ENCODE results near the gene CRMP1.

The CRMP1 gene

DNA sequence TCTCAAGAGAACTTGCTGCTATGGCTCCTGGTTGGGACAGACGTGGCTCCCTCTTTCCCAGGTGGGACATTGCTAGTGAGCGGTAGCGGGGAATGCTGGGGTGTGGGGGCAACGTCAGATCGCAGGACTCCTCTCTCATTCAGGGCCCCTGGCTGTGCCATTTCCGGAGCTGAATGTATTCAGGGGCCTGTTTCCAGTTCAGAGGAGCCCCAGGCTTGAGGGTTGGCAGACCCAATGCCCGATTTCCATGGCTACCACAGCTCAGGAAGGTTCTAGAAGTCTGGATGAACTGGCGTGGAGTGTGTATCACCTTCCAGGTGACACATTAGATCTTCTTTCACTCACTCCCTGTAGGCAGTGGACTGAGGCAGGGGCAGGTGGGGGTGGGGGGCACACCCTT lies 26.2 kb upstream of the CRMP1 start:
- DNase-seq = no peak

DNA sequence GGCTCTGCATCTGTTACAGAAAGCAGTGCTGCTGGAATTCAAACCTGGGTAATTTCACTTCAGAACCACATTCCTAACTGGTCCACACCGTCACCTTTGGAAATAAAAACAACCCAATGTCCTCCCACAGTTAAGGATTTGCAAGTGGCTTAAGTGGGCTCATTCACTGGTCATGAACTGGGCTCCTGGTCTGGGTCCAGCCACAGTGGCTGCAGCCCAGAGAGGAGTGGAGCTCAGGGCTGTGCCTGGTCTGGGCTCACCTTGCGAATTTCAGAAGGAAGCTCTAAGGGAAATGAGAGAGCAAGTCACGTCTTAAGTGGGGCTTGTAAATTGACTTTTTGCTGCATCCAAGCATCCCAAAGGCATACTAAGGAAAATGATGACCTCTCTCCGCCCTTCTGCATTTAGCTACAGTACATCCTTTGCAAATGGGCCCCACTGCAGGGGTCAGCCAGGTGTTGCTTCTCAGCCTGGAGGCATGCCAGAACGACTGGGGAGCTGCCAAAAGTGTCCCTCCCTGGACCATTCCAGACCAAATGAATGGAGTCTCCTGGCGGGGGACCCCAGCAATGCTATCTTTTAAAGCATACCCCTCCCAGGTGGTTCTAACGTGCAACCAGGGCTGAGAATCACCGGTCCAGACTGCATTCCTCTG lies 25.6 kb upstream of the CRMP1 start:
- no peak for DNase-seq

DNA sequence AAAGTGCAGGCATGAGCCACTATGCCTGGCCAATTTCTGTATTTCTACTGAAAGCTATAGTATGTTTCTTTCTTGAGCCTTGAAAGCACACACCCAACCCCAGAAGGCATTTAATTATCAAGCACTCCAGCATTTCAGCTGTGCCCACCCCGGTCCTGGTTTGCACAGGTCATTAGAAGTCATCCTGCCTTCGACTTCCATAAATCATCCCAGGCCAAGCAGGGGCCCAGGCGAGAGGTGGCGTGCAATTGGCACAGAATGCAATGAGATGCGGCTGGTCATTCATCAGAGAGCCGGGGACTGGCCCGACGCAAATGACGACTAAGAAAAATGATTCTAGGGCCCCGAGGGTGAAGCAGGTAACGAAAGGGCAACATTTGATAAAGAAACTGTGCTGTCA lies 24.8 kb upstream of the CRMP1 start:
- no peak for DNase-seq

DNA sequence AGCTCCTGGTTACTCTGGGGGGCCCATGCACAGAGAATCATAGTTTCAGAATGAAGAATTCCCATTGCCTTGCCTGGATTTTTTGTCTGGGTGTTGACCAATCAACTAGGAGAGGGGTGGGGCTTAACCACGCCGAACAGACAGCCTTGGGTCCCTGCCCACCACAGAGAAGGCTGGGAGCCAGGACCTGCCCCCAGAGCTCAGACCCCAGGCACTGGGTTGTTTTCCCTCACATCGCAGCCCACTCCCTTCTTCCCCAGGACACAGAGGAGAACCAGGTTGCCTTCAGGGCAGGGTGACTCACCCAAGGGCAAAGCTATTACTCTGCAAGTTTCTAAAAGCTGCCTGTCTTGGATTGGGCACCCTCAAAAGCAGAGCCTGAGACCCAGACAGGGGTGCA lies 23.3 kb upstream of the CRMP1 start:
- DNase-seq = no peak

DNA sequence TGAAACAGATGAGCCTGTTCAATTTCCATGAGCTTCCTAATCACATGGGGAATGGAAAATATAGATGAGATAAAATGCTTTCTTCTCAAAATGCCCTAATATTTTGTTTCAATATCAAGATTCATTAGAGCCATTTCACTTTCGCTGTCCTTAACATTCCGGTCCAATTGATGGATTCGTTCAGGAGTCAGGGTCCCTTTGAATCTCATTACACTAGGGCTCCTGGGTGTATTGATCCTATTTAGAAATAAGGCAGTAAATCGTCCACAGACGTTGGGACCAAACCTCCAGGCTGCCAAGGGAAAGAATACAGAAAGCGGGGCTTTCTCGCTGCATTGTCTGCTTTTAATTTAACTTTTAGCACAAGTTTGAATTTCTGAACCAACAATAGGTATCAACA lies 20.6 kb upstream of the CRMP1 start:
- no peak for DNase-seq

DNA sequence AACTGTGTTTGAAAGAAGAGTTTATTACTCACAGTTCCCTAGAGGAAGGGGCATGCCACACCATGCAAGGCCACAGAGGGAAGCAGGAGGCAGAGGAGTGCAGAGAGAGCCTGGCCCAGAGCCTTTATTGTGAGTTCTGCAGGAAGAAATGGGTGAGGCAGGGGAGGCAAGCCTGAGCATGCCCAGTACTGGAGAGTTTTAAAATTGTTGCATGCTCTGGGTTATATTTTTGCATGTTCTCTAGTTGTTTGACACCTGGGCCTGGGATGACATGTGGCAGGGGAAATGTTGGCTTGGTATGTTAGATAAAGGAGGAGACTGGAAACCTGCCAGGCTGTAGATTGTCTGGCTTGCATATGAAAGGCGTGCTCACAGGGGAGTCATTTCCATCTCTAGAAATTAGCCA lies 19.7 kb upstream of the CRMP1 start:
- peak; percentile 96 for DNase-seq

DNA sequence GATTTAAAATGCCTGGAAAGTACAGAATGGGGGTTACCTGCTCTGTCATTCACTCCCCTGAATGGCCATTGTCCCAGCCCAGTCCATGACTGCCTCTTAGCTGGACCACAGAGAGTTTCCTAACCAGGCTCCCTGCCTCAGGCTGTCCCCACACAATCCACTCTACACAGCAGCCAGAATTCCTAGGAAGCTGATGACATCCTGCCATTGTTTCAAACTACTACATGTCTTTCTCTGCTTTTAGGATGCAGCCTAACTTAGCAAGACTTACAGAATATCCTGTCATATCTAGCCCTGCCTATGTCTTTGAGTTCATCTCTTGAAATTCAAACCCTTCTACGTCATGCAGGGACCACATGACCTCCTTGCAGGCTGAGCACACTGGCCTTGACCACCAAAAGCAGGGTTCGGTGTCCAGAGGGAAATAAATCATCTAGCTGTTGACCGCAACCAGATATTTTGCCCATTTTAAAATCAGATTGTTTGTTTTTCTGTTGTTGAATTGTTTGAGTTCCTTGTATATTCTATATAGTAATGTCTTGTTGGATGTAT lies 16.1 kb upstream of the CRMP1 start:
- DNase-seq = no peak

DNA sequence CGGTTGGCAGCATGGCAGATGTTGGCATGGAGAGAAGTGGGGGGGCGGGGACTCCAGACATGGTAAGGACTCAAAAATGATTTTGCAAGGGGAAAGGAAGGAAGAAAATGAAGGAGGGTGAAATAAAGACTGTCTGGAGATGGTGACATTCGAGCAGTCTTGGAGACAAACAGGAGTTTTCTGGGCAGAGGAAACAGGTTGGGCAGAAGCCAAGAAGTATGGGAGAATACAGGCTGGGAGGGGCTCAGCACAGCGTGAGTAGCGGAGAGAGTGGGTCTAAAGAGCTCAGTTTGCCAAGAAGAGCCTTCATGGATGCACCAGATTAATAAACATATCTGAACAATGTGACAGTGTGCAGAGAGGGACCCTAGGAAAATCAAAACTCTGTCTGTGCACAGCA lies 13.3 kb upstream of the CRMP1 start:
- no peak for DNase-seq

DNA sequence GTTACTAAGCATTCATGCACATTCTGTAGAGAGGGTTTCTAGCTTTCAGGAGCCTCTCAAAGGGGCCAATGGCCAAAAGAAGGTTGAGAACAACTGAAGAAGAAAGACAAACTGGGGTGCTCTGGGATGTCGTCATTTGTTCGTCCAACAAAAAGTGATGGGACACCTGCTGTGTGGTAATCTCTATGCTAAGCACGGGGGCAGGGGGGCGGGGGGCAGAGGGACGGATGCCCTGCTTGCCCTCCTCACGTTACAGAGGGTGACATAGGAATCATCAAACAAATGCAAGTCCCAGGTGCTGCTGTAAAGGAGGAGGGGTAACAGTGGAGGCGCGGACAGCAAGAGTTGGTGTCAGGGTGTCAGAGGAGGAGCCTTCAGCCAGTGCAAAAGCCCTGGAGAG lies 12.8 kb upstream of the CRMP1 start:
- DNase-seq = no peak

DNA sequence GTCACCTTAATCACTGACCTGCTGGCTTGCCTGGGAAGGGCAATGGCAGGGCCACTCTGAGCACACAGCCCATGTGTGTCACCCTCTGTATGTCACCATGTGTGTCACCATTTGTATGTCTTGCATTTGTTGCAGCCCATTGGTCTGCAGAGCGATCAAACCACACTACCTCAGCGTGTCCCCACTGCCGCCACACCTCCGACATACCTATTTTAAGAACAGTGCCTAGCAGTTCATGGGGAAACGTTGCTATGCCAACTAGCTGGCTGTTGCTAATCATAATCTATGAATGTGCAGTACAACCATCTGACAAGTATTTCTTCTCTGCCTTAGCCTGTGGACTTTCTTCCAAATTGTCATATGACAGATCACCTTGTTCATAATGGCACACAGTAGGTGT lies 8.0 kb upstream of the CRMP1 start:
- DNase-seq = no peak

DNA sequence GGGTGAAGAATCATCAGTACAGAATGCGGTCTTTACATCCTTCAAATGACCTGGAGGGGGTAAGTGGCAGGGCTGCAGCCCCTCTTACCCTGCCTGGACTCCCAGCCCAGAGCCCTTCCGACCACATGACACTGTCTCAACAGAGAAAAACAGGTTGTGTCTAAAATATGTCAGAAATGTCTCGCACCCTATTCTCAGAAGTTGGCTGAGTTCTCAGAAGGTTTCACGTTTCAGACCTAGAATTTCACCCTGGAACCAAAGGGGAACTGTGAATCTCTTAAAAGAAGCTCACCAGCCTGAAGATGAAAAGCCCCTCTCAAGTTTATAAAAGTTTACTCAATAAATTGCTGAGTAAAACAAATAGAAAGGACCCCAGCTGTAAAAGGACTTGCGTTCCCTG lies 7.0 kb upstream of the CRMP1 start:
- no peak for DNase-seq

DNA sequence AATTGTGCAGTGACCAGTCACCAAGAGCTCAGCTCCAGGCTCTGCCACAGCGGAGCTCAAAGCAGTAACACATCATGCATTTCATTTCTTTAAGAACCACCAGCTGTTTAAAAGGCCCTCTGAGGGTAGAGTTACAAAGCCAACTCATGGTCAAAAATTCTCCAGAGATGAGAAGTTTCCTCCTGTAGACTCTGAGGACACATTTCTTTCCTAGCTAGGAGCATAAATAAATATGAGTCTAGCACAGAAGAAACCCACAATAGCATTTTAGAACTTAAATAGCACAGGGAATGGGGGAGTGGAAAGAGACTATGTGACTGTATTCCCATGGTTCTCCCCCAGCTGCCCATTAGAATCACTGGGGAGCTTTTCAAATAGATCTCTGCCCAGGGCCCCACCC lies 6.5 kb upstream of the CRMP1 start:
- DNase-seq = no peak

DNA sequence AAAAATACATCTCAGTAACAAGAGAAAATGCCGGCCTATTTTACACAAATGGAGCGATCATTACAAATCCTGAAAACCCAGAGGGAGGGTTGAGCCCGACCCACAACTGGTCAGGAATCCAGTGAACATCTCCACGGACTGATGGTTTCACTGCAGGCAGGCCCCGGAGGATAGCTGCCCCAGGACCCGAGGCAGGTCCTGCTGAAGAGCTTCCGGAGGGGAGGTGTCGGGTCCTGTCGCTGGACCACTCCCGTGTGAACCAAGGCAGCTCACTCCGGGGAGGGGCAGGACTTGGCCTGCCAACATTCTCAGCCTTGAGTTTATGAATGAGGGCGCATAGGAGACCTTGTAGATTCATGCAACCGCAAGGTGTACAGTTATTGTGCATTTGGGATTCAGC lies 4.8 kb upstream of the CRMP1 start:
- DNase-seq = no peak

DNA sequence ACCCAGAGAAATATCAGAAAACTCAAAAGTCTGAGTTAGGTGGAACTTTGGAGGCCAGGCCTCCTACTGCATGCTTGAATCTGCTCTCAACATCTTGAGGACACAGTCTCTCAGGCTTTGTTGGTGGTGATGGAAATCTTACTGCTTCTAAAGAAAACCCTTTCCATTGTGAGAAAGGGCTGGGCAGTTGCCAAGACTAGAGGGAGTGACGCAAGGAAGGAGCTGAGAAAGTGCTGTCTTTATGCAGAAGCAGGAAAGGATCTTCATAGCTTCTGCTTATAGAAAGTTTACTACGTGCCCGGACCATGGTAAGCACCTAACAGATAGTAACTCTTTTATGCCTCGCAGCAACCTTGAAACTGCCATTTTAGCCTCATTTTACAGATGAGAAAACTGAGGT lies 2.4 kb upstream of the CRMP1 start:
- no peak for DNase-seq

DNA sequence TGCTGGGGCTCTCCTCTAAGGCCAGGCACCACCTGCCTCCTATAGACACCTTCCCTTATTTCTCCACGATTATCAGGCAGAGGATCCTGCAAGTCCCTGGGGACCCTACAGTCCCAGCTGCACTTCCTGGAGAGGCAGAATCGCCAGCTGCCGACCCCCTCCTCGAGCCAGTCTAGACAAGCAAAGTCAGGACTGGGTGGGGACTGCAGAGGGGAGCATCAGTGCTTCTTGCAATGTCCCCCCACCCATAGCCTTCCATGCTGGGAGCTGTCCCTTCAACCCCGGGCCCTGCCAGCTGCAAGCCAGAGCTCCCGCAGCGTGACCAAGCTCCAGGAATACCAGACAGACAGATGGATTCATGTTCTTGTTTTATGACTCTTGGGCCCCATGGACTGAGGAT lies 1.4 kb upstream of the CRMP1 start:
- DNase-seq = peak; percentile 33

DNA sequence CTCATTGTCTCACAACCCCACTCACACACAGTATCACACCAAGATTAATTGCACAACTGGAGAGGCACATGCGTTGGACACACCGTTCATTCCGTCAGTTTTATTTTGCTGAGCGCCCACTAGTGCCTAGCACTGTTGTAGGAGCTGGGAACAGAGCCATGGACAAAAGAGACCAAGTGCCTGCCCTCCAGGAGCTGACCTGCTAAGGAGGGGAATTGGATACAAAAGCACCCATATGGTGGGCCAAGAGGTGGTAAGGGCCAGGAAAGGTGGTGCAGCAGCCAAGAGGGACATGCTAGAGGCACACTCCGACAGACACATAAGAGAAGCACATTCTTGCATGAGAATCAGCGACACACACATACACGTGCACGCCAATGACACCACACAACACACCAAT lies 705 bp upstream of the CRMP1 start:
- DNase-seq = no peak

DNA sequence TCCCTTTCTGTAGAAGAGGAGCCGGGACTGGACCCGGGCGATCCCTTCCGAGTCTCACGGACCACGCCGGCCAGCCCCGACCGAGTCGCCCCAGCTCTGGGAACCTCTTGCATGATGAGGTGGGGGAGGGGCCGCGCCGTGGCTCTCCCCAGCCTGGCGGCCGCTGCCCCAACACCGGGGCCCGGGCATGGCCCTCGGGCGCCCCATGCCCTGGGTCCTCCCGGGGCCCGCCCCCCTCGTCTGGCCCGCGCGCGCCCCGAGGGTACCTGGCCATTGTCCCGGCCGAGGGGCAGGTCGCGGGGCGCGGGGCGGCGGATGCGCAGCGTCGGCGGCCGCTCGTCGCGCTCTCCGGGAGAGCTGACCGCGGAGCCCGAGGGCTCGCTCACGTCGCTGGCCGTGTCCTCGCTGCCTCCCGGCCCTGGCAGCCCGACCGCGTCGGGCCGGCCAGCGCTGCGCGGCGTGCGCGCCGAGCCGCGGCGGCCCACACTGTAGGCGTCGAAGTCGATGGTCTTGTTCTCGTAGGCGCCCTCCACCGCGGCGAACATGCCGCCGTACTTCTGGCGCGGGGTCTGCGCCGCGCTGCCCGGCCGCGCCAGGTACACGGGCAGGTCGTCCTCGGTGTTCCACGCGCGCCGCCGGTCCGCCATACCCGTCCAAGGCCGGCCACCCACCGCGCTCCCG lies 423 bp downstream of the CRMP1 start:
- DNase-seq = no peak

DNA sequence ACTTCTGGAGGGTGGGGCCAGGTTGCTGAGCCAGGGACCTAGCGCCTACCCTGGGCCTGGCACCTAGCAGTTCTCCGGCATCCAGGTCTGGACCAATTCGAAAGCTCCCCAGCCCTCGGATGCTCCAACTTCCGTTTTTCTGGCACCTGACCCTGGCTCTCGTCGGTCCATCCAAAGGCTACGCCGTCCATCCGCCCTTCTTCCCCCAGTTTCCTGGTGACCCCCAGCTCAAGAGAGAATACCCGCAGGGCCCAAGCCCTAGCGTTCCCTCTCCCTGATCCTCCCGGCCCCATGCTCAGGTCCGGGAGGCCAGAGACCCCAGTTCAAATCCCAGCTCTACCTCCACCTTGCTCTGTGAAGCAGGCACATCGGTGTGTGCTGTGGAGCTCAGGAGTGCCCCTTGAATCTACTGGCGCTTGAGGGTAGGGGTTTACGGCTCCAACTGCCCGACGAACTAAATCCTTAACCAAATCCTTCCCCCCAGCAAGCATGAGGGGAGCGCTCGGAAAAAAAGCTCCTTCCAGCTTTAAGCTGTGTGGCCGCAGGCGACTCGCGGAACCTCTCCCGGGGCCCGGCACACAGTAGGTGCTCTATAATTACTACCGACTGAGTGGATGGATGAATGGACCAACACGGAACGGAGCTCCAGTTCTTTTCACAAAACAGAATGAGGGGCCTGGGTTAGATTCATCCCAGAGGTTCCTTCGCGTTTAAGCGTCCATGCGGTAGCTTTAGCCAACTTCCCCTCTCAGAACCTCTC lies 1.1 kb downstream of the CRMP1 start:
- DNase-seq = no peak

DNA sequence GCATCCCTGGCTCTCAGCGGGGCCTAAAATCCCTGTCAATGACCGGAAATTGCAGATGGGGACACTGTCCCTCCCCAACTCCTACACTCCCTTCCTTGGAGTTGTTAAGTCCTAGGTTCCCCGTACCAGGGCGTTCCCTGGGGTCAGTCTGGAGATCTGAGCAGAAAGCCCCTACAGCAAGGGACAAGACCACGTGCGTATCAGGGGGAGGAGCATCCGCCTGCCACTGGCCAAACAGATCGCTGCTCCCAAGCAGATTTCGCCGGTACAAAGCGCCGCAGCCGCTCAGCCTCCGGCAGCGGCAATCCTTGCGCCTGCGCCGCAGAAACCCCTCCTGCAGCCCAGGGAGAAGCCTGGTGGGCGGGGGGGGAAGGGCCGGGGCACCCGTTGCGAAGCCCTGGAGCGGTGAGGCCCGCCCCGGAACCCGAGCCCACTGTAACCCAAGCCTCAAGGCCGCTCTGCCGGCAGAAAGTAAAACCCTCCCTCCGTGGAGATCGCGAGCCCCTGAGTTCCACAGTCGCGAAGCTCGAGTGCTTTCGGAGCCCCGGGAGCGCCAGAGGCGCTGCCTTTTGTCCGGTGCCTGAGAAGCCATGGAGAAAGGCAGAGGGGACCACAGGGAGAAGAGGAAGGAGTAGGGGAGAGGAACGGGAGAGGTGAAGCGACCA lies 2.7 kb downstream of the CRMP1 start:
- peak; percentile 64 for DNase-seq

DNA sequence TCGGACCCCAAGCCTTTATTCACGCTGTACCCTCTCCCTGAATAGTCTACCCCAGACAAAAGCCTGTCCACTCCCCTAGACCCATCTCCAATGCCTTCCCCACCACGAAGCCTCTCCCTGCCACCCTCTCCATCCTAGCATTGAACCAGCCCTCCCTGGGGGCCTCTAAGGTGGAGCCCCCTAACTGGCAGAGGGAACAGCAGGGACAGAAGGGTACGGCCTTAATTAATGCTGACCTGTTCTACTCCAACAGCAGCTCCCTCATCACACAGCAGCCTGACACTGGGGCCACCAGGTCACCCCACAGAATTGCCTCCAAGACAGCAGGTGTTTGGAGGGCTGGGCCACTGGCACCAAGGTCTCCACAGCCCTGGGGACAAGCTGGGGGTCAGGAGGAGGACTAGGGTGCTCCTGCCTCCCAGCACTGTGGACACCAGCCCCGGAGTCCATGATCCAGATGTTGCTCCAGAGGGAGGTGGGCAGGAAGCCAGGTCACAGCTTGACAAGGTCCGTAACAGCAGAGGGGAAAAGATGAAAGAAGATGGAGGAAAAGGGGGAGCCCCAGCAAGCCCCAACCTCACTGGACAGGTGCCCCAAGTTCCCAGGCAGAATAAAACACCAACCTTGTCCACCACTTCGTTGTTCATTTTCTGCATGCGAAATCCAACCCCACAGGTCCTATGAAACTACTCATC lies 3.7 kb downstream of the CRMP1 start:
- no peak for DNase-seq

DNA sequence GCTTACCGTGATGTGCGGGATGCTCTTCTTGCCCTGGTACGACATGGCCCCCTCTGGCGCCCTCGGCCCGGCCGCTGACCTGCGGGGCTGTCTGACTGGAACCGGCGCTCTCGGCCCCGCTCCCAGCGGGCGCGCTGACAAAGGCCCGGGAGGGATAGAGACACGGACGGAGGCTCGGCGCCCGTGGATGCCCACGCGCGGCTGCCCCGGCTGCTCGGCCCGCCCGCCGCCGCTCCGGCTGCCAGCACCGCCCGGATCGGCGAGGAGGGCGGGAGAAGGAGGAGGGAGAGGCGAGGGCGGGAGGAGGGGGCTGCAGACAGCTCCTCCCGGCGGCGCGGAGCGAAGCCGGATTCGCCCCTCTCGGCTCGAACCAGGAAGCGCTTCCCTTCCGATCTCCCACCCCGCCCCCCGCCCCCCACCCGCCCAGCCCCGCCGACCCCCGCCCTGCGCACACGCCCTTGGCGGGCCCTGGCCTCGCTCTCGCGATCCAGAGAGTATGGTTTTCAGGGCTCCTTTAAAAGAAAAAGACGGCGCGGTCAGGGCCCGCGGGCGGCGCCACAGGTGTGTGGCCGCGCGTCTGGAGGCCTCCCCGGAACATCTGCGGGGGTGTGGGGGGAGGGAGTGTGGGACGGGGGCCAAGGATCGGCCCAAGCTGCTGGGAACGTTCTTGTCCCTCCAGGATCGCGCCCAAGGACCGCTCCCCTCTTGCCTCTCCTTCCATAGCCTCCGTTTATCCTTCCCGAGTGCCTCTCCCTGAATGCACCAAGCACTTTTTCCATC lies 4.5 kb downstream of the CRMP1 start:
- peak; percentile 39 for DNase-seq

Data from NCI-H1694 (cell line).